ENCODE measurements around the gene CAV1. TPM values are rescaled to one million over a fixed set of nuclear protein-coding genes. Genes with fewer than 3 reads are reported as not detected.

Gene CAV1
- total RNA-seq, 1 experiment from 2014 or later: 20.2 TPM

- Histone ChIP-seq H4K8ac (replicated peaks; ENCODE audit: insufficient read length, low read depth, low read length) (no peak overlapping the region), H4K20me1 (ENCODE audit: control insufficient read depth, insufficient read depth, insufficient read length) (no peaks in the 10 kb centered on the region), H3K79me2 (ENCODE audit: insufficient read depth, low read length) (no peaks in the 10 kb centered on the region), H3K23ac (ENCODE audit: insufficient read length, low read depth, low read length) (no peak overlapping the region), H3T11ph (ENCODE audit: low read length) (no peak overlapping the region), H4K5ac (ENCODE audit: insufficient read length, low read depth, low read length) (no peak overlapping the region), H2BK20ac (ENCODE audit: low read depth, low read length, poor library complexity, severe bottlenecking) (no peak overlapping the region), H3K56ac (ENCODE audit: insufficient read length, low read depth, low read length) (no peak overlapping the region), H3K27ac (ENCODE audit: insufficient read length, low read depth, low read length) (no peak overlapping the region), H4K91ac (ENCODE audit: insufficient read length, low read depth, low read length) (no peak overlapping the region), H3K4me2 (ENCODE audit: insufficient read depth, insufficient read length, low read length) (no peak overlapping the region), H3K27me3 (ENCODE audit: insufficient read depth, low read length) (no peaks in the 10 kb centered on the region), H2BK5ac (ENCODE audit: insufficient read length, low read length) (no peak overlapping the region), H2BK120ac (ENCODE audit: low read depth, low read length, poor library complexity, severe bottlenecking) (no peak overlapping the region), H2AFZ (ENCODE audit: low read length) (no peak overlapping the region), H3K18ac (ENCODE audit: insufficient read length, low read depth, low read length) (no peak overlapping the region), H2BK15ac (ENCODE audit: low read depth, low read length) (no peak overlapping the region), H3K9ac (ENCODE audit: extremely low read depth, insufficient read length, low read length) (no peak overlapping the region), H3K4ac (ENCODE audit: low read depth, low read length) (no peak overlapping the region), H3K14ac (ENCODE audit: insufficient read depth, low read length) (no peak overlapping the region), H3K9me3 (ENCODE audit: control insufficient read depth, low read depth, low read length) (no peaks in the 10 kb centered on the region), H3K23me2 (ENCODE audit: insufficient read length, low read depth, low read length, poor library complexity, severe bottlenecking) (no peaks in the 10 kb centered on the region), H2BK12ac (ENCODE audit: insufficient read length, low read depth, low read length) (no peak overlapping the region), H3K4me1 (ENCODE audit: insufficient read depth, low read length) (no peaks in the 10 kb centered on the region), H3K79me1 (ENCODE audit: insufficient read depth, low read depth, low read length, poor library complexity, severe bottlenecking) (no peaks in the 10 kb centered on the region), H2AK5ac (ENCODE audit: insufficient read length, low read length) (no peak overlapping the region)
- Mint-ChIP-seq H3K36me3 (ENCODE audit: insufficient read depth in 1 of 3, low read depth in 3 of 3) (no peaks in the 10 kb centered on the region), H3K27ac (no peak overlapping the region), H3K4me1 (peaks cover 3 to 12% of the 10 kb centered on the region in 2 experiments; a peak in 3 of 4 replicates), H3K9me3 (peaks cover 0 to 4% of the 10 kb centered on the region in 2 experiments; a peak in 2 of 5 replicates), H3K4me3 (no peak overlapping the region), H3K27me3 (ENCODE audit: low read depth) (no peaks in the 10 kb centered on the region)
- TF ChIP-seq CTCF (conservative IDR thresholded peaks at IDR 0.05): no peak
- WGBS (ENCODE audit: extremely low coverage, insufficient read length, low lambda C conversion rate): no CpG with 5 or more reads among the region's 2 CpGs
- DNase-seq: no peak
Measured at GRCh38 chr7:116607299-116607698, 82.5 kb downstream of the CAV1 start.

Data from H9 (cell line).